Common myeloid progenitor, CD34-positive (primary cell): ENCODE data around the gene HOMER2.
"Not testable (repeated sequence)": the region's sequence is repeated elsewhere in the genome, so short reads cannot be mapped to it uniquely, and the experiment has no call there.

Experiments
- CTCF ChIA-PET: fragments of 350-600 bp; sonication (Branson Sonifier 250); formaldehyde crosslinking; loops from one replicate; lab custom pipeline; 2021; ENCODE audit warnings: antibody characterized with exemption; lab: Charles Lee
- POLR2A ChIA-PET: fragments of 350-600 bp; sonication (Branson Sonifier 250); formaldehyde crosslinking; loops from one replicate; lab custom pipeline; 2021; ENCODE audit warnings: antibody characterized with exemption; lab: Charles Lee
- DNase-seq, 3 donors: peaks; one replicate each; pipeline versions ENCODE4 v3.0.0 to v3.0.0-alpha.2; 2013
- H3K27ac ChIP-seq, 2 experiments: 1 replicate in 1 of 2; 2 replicates in 1 of 2; pipeline ENCODE4 v1.7.0; 2013; ENCODE audit warnings: inconsistent platforms in 2 of 2, low read length in 2 of 2, mild to moderate bottlenecking in 2 of 2, low read depth in 1 of 2, moderate library complexity in 1 of 2; ENCODE audit not compliant: severe bottlenecking in 2 of 2, insufficient read depth in 1 of 2, poor library complexity in 1 of 2
- H3K27me3 ChIP-seq, 5 experiments: replicated peaks in 2 of 5; 1 replicate in 3 of 5; 2 replicates in 2 of 5; pipeline versions ENCODE4 v1.6.1 to v1.7.0; 2013; ENCODE audit warnings: low read length in 4 of 5, mild to moderate bottlenecking in 2 of 5, moderate library complexity in 2 of 5, inconsistent platforms in 1 of 5; ENCODE audit not compliant: insufficient read depth in 5 of 5, control insufficient read depth in 4 of 5
- H3K36me3 ChIP-seq, 4 experiments: 1 replicate in 2 of 4; 2 replicates in 2 of 4; pipeline versions ENCODE4 v1.6.1 to v1.7.0; 2013; ENCODE audit warnings: low read length in 3 of 4, control low read depth in 1 of 4, mild to moderate bottlenecking in 1 of 4; ENCODE audit not compliant: control insufficient read depth in 4 of 4, insufficient read depth in 4 of 4
- H3K4me1 ChIP-seq, 4 experiments: 1 replicate in 3 of 4; 2 replicates in 1 of 4; pipeline versions ENCODE4 v1.6.1 to v1.7.1; 2013; ENCODE audit warnings: low read length in 3 of 4, mild to moderate bottlenecking in 3 of 4, control low read depth in 1 of 4, inconsistent platforms in 1 of 4, moderate library complexity in 1 of 4; ENCODE audit not compliant: control insufficient read depth in 4 of 4, insufficient read depth in 4 of 4; ENCODE audit errors: control extremely low read depth in 1 of 4
- H3K4me3 ChIP-seq, 7 experiments: 1 replicate in 4 of 7; 2 replicates in 3 of 7; pipeline versions ENCODE4 v1.5.1 to v1.7.0; 2013; ENCODE audit warnings: mild to moderate bottlenecking in 7 of 7, low read length in 6 of 7, moderate library complexity in 6 of 7, inconsistent platforms in 2 of 7, low read depth in 2 of 7, control low read depth in 1 of 7; ENCODE audit not compliant: insufficient read depth in 4 of 7, control insufficient read depth in 1 of 7; ENCODE audit errors: extremely low read depth in 1 of 7
- H3K9me3 ChIP-seq, 5 experiments: 1 replicate in 4 of 5; 2 replicates in 1 of 5; pipeline versions ENCODE4 v1.6.1 to v1.7.1; 2013; ENCODE audit warnings: low read length in 4 of 5, mild to moderate bottlenecking in 2 of 5, inconsistent platforms in 1 of 5, low read depth in 1 of 5, moderate library complexity in 1 of 5; ENCODE audit not compliant: control insufficient read depth in 4 of 5, insufficient read depth in 2 of 5; ENCODE audit errors: control extremely low read depth in 1 of 5
- WGBS: methylation state at CpG from one replicate; pipeline ENCODE4 v1.1.5; 2013; ENCODE audit not compliant: insufficient coverage; 5-methylcytosine and 5-hydroxymethylcytosine counted together

Gene HOMER2

DNA sequence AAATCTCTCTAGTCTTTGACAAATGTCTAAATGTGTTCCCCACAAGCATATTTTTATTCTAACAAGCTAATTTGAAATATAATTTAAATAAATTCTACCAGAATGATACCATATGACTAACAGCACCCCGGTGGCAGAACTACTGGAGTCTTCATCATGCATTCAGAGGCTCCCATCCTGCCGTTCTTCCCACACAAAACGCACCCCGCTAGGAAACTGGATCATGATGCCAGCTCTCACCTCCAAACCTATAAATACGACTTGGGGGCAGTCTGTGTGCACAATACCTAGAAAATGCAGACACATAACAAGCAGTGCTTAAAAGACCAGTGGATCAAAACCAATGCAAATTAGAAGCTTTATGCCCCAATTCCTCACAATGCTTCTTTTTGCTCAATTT lies 8.5 kb downstream of the HOMER2 start:
- CTCF ChIA-PET = interaction anchor here (1.0 kb wide), 1 partner anchor 140 kb away, joined by 3 read pairs; no protein-coding TSS in a partner anchor
- POLR2A ChIA-PET = no interaction called here
- Histone ChIP-seq H3K9me3 (no peaks in the 10 kb centered on the region), H3K4me3 (no peak overlapping the region), H3K36me3 (no peaks in the 10 kb centered on the region), H3K4me1 (no peaks in the 10 kb centered on the region), H3K27me3 (peaks cover 0 to 3% (median 0%) of the 10 kb centered on the region in 5 experiments), H3K27ac (no peak overlapping the region)
- no peak for DNase-seq
- 100% methylated on average over 3 of the region's 5 CpGs for WGBS

GRCh38 chr15:82943176-82943575 lies 9.3 kb downstream of the HOMER2 start:
- CTCF ChIA-PET = interaction anchor here (0.8 to 1.0 kb wide), 3 partner anchors 32 to 619 kb away, joined by 3 read pairs; no protein-coding TSS in a partner anchor
- Histone ChIP-seq H3K27me3 (no peaks in the 10 kb centered on the region), H3K4me3 (no peak overlapping the region), H3K9me3 (no peaks in the 10 kb centered on the region), H3K4me1 (no peaks in the 10 kb centered on the region), H3K36me3 (no peaks in the 10 kb centered on the region), H3K27ac (no peak overlapping the region)
- POLR2A ChIA-PET = no interaction called here
- DNase-seq = no peak
- 100% methylated on average over 2 of the region's 3 CpGs for WGBS

DNA sequence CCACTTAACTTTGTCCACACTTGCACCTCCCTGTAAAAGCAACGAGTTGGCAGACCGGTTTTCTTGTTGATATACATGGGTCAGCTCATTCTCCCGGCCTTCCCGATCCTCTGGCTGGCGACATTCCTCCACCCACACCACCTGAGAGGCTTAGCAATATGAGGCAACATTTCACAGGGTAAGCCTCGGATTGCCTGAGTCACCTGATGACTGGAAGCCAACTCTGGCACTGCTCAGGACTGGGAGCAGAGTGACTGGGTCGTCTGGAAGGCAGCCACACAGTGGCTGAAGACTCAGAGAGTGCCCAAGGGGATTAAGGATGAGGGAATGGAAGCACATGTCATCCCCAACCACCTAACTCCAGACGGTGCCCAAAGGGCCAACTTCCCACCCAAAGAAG lies 9.8 kb downstream of the HOMER2 start:
- Histone ChIP-seq H3K4me3 (no peak overlapping the region), H3K27me3 (no peaks in the 10 kb centered on the region), H3K36me3 (no peaks in the 10 kb centered on the region), H3K4me1 (no peaks in the 10 kb centered on the region), H3K9me3 (no peaks in the 10 kb centered on the region), H3K27ac (no peak overlapping the region)
- WGBS = 98% methylated on average over 7 of the region's 8 CpGs
- no peak for DNase-seq
- ChIA-PET POLR2A (no interaction called here), CTCF (interaction anchor here (0.8 to 1.0 kb wide), 2 partner anchors 31 to 620 kb away, joined by 3 read pairs; no protein-coding TSS in a partner anchor)

- H3K4me3 ChIP-seq, POLR2A ChIA-PET, H3K36me3 ChIP-seq, H3K27ac ChIP-seq, H3K27me3 ChIP-seq, H3K4me1 ChIP-seq, DNase-seq, H3K9me3 ChIP-seq: not testable (repeated sequence)
- WGBS = 100% methylated on average over 4 of the region's 6 CpGs
- CTCF ChIA-PET = interaction anchor here (0.7 kb wide), 1 partner anchor 128 kb away, joined by 4 read pairs; no protein-coding TSS in a partner anchor
Measured at GRCh38 chr15:82939678-82940077, 12.8 kb downstream of the HOMER2 start.

GRCh38 chr15:82937712-82938058 lies 14.8 kb downstream of the HOMER2 start:
- CTCF ChIA-PET = interaction anchor here (2.1 kb wide), 1 partner anchor 13 kb away, joined by 7 read pairs; no protein-coding TSS in a partner anchor
- 100% methylated on average over 4 of the region's 5 CpGs for WGBS

GRCh38 chr15:82936966-82937711 lies 15.4 kb downstream of the HOMER2 start:
- Histone ChIP-seq H3K9me3 (no peaks in the 10 kb centered on the region), H3K27me3 (peaks cover 0 to 3% (median 0%) of the 10 kb centered on the region in 5 experiments), H3K36me3 (no peaks in the 10 kb centered on the region), H3K4me1 (no peaks in the 10 kb centered on the region), H3K4me3 (no peak overlapping the region), H3K27ac (no peak overlapping the region)
- ChIA-PET POLR2A (no interaction called here), CTCF (interaction anchor here (0.6 to 2.1 kb wide), 2 partner anchors 12 to 20 kb away, joined by 3 to 7 read pairs; no protein-coding TSS in a partner anchor)
- 100% methylated on average over 2 of the region's 4 CpGs for WGBS
- no peak for DNase-seq

More at GRCh38 chr15:82937712-82938058, 14.8 kb downstream of the HOMER2 start:
- no peak overlapping the region for H3K27ac ChIP-seq
- no peak for DNase-seq
- H3K36me3 ChIP-seq = no peaks in the 10 kb centered on the region
- POLR2A ChIA-PET = no interaction called here
- no peaks in the 10 kb centered on the region for H3K9me3 ChIP-seq
- H3K27me3 ChIP-seq = peaks cover 0 to 3% (median 0%) of the 10 kb centered on the region in 5 experiments
- H3K4me1 ChIP-seq = no peaks in the 10 kb centered on the region
- no peak overlapping the region for H3K4me3 ChIP-seq

GRCh38 chr15:82935382-82935781 lies 17.1 kb downstream of the HOMER2 start:
- 90% methylated on average over 1 of the region's 1 CpG for WGBS

More at GRCh38 chr15:82935382-82935781, 17.1 kb downstream of the HOMER2 start:
- no peak overlapping the region for H3K4me3 ChIP-seq
- H3K36me3 ChIP-seq = no peaks in the 10 kb centered on the region
- peaks cover 0 to 3% (median 0%) of the 10 kb centered on the region in 5 experiments for H3K27me3 ChIP-seq
- ChIA-PET POLR2A (no interaction called here), CTCF (no interaction called here)
- DNase-seq = no peak
- H3K9me3 ChIP-seq = no peaks in the 10 kb centered on the region
- H3K4me1 ChIP-seq = no peaks in the 10 kb centered on the region
- H3K27ac ChIP-seq = no peak overlapping the region
